ENCODE results near the gene RCOR3. TPM values are rescaled to one million over a fixed set of nuclear protein-coding genes. Genes with fewer than 3 reads are reported as not detected.
"Not testable (repeated sequence)": the region's sequence is repeated elsewhere in the genome, so short reads cannot be mapped to it uniquely, and the experiment has no call there.

RCOR3 gene
- polyA plus RNA-seq, 4 donors, result 67.6 to 85.3 (median 76.4) TPM

- no peak for DNase-seq (ENCODE audit: low read depth in 4 of 4, low spot score in 3 of 4)
Observed at GRCh38 chr1:211337430-211338223, 78.5 kb downstream of the RCOR3 start.

GRCh38 chr1:211338224-211338620 lies 79.1 kb downstream of the RCOR3 start:
- no peak for DNase-seq (ENCODE audit: low read depth in 4 of 4, low spot score in 3 of 4)

- no peak for DNase-seq (ENCODE audit: low read depth in 4 of 4, low spot score in 3 of 4)
Observed at GRCh38 chr1:211339631-211340041, 80.5 kb downstream of the RCOR3 start.

GRCh38 chr1:211340622-211341507 lies 81.7 kb downstream of the RCOR3 start:
- DNase-seq (ENCODE audit: low read depth in 4 of 4, low spot score in 3 of 4), result no peak

- no peak for DNase-seq (ENCODE audit: low read depth in 4 of 4, low spot score in 3 of 4)
Observed at GRCh38 chr1:211341999-211342398, 82.8 kb downstream of the RCOR3 start.

- DNase-seq (ENCODE audit: low read depth in 4 of 4, low spot score in 3 of 4), result no peak
Observed at GRCh38 chr1:211343607-211344006, 84.4 kb downstream of the RCOR3 start.

GRCh38 chr1:211344152-211344618 lies 85.0 kb downstream of the RCOR3 start:
- DNase-seq (ENCODE audit: low read depth in 4 of 4, low spot score in 3 of 4), result no peak

- no peak for DNase-seq (ENCODE audit: low read depth in 4 of 4, low spot score in 3 of 4)
Observed at GRCh38 chr1:211345719-211346118, 86.6 kb downstream of the RCOR3 start.

- DNase-seq (ENCODE audit: low read depth in 4 of 4, low spot score in 3 of 4), result no peak
Observed at GRCh38 chr1:211347077-211347844, 88.1 kb downstream of the RCOR3 start.

GRCh38 chr1:211348547-211348946 lies 89.4 kb downstream of the RCOR3 start:
- no peak for DNase-seq (ENCODE audit: low read depth in 4 of 4, low spot score in 3 of 4)

GRCh38 chr1:211349741-211350140 lies 90.6 kb downstream of the RCOR3 start:
- no peak for DNase-seq (ENCODE audit: low read depth in 4 of 4, low spot score in 3 of 4)

GRCh38 chr1:211352055-211352454 lies 92.9 kb downstream of the RCOR3 start:
- not testable (repeated sequence) for DNase-seq (ENCODE audit: low read depth in 4 of 4, low spot score in 3 of 4)

- no peak for DNase-seq (ENCODE audit: low read depth in 4 of 4, low spot score in 3 of 4)
Observed at GRCh38 chr1:211352465-211352864, 93.3 kb downstream of the RCOR3 start.

- no peak for DNase-seq (ENCODE audit: low read depth in 4 of 4, low spot score in 3 of 4)
Observed at GRCh38 chr1:211352985-211353515, 93.9 kb downstream of the RCOR3 start.

GRCh38 chr1:211353562-211354212 lies 94.5 kb downstream of the RCOR3 start:
- DNase-seq (ENCODE audit: low read depth in 4 of 4, low spot score in 3 of 4), result no peak

- DNase-seq (ENCODE audit: low read depth in 4 of 4, low spot score in 3 of 4), result no peak
Observed at GRCh38 chr1:211355873-211356272, 96.7 kb downstream of the RCOR3 start.

GRCh38 chr1:211356723-211357407 lies 97.7 kb downstream of the RCOR3 start:
- no peak for DNase-seq (ENCODE audit: low read depth in 4 of 4, low spot score in 3 of 4)

GRCh38 chr1:211358685-211359084 lies 99.5 kb downstream of the RCOR3 start:
- DNase-seq (ENCODE audit: low read depth in 4 of 4, low spot score in 3 of 4), result no peak

- no peak for DNase-seq (ENCODE audit: low read depth in 4 of 4, low spot score in 3 of 4)
Observed at GRCh38 chr1:211359876-211360275, 100.7 kb downstream of the RCOR3 start.

All from right renal pelvis (tissue), 4 donors.